ENCODE results near the gene ALCAM.
A peak's percentile ranks its signal among the peaks of the same experiment; 100 is the strongest.

ALCAM gene

GRCh38 chr3:105366326-105367062 is at the start of gene ALCAM:
ALCAM (plus strand) TSS chr3:105366909.
- DNase-seq = peak; percentile 99

GRCh38 chr3:105317841-105318240 is 48.9 kb upstream of the ALCAM start:
- DNase-seq = no peak

- peak; percentile 14 for DNase-seq
Measured at GRCh38 chr3:105322570-105323273, 44.0 kb upstream of the ALCAM start.

GRCh38 chr3:105323274-105323599 is 43.5 kb upstream of the ALCAM start:
- DNase-seq = no peak

GRCh38 chr3:105324951-105325350 is 41.8 kb upstream of the ALCAM start:
- no peak for DNase-seq

GRCh38 chr3:105327662-105328337 is 38.9 kb upstream of the ALCAM start:
- DNase-seq = no peak

- DNase-seq = no peak
Measured at GRCh38 chr3:105328338-105328730, 38.4 kb upstream of the ALCAM start.

- no peak for DNase-seq
Measured at GRCh38 chr3:105332961-105333360, 33.7 kb upstream of the ALCAM start.

- peak; percentile 69 for DNase-seq
Measured at GRCh38 chr3:105334138-105334882, 32.4 kb upstream of the ALCAM start.

- DNase-seq = no peak
Measured at GRCh38 chr3:105339946-105340345, 26.8 kb upstream of the ALCAM start.

- no peak for DNase-seq
Measured at GRCh38 chr3:105343991-105344390, 22.7 kb upstream of the ALCAM start.

- DNase-seq = no peak
Measured at GRCh38 chr3:105345156-105345555, 21.6 kb upstream of the ALCAM start.

- no peak for DNase-seq
Measured at GRCh38 chr3:105347625-105348302, 18.9 kb upstream of the ALCAM start.

GRCh38 chr3:105348307-105348706 is 18.4 kb upstream of the ALCAM start:
- DNase-seq = no peak

- no peak for DNase-seq
Measured at GRCh38 chr3:105349684-105350387, 16.9 kb upstream of the ALCAM start.

GRCh38 chr3:105351821-105352220 is 14.9 kb upstream of the ALCAM start:
- DNase-seq = peak; percentile 90

- DNase-seq = peak; percentile 47
Measured at GRCh38 chr3:105352976-105353375, 13.7 kb upstream of the ALCAM start.

- DNase-seq = peak; percentile 58
Measured at GRCh38 chr3:105353485-105354161, 13.1 kb upstream of the ALCAM start.

- peak; percentile 51 for DNase-seq
Measured at GRCh38 chr3:105354429-105354828, 12.3 kb upstream of the ALCAM start.

GRCh38 chr3:105355408-105356061 is 11.2 kb upstream of the ALCAM start:
- DNase-seq = peak; percentile 52

GRCh38 chr3:105356396-105356795 is 10.3 kb upstream of the ALCAM start:
- DNase-seq = no peak

Measured in fibroblast of upper back skin (primary cell).